Ectodermal cell (in vitro differentiated cells): ENCODE measurements around the gene PIP5K1C.

Experiments used
- H3K27ac ChIP-seq: 2 replicates; pipeline ENCODE4 v1.7.0; 2013; ENCODE audit warnings: mild to moderate bottlenecking, low read depth, low read length; ENCODE audit not compliant: insufficient read depth, poor library complexity, severe bottlenecking
- H3K27me3 ChIP-seq: 2 replicates; pipeline ENCODE4 v1.7.0; 2013; ENCODE audit warnings: mild to moderate bottlenecking, low read length; ENCODE audit not compliant: insufficient read depth, control insufficient read depth, poor library complexity, severe bottlenecking
- H3K36me3 ChIP-seq: one replicate; pipeline ENCODE4 v1.7.0; 2013; ENCODE audit warnings: low read length; ENCODE audit not compliant: control insufficient read depth, insufficient read depth
- H3K4me1 ChIP-seq: one replicate; pipeline ENCODE4 v1.7.0; 2013; ENCODE audit warnings: low read length; ENCODE audit not compliant: control insufficient read depth, insufficient read depth
- H3K4me3 ChIP-seq: 2 replicates; pipeline ENCODE4 v1.7.0; 2013; ENCODE audit warnings: low read depth, low read length, control low read depth; ENCODE audit not compliant: insufficient read depth
- H3K9me3 ChIP-seq: 2 replicates; pipeline ENCODE4 v1.7.0; 2013; ENCODE audit warnings: mild to moderate bottlenecking, low read length, moderate library complexity; ENCODE audit not compliant: control insufficient read depth
- WGBS, 2 experiments: methylation state at CpG; one replicate each; pipeline ENCODE4 v1.1.7; 2013; ENCODE audit warnings: missing lambda C conversion rate in 2 of 2; 5-methylcytosine and 5-hydroxymethylcytosine counted together

The PIP5K1C gene

DNA sequence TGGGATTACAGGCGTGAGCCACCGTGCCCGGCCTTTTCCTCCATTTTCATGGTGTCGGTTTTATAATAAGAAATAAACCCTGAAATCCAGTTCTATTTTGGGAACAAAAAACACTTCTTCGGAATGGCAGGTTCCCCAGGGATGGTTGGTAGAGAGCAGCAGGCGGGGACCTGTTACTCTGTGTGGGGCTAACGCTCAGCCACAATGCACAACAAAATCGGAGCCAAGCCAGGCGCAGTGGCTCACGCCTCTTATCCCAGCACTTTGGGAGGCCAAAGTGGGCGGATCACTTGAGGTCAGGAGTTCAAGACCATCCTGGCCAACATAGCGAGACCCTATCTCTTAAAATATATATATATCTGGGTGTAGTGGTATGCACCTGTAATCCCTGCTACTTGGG lies 99.2 kb downstream of the PIP5K1C start:
- Histone ChIP-seq H3K36me3 (no peaks in the 10 kb centered on the region), H3K27me3 (peaks cover 13% of the 10 kb centered on the region), H3K27ac (no peak overlapping the region), H3K4me1 (no peaks in the 10 kb centered on the region), H3K4me3 (no peak overlapping the region), H3K9me3 (no peaks in the 10 kb centered on the region)
- WGBS, 2 experiments = 89 to 93% methylated on average over 12 of the region's 12 CpGs

DNA sequence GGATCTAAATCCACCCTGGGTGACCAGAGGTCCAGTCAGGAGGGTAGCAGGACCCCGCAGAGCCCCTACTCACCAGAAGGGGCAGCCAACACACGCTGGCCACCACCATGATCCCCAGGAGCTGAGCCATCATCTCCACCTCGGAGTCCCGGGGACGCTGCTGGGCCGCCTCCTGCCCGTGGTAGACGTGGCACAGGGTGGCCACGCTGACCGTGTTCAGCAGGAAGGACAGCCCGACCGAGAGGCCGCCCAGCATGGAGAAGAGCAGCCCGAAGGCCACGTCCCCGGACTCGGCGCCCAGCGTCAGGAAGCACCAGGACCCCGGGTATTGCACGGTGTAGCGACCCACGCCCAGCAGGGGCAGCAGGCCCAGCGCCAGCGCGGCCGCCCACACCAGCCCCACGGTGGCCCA lies 100.5 kb downstream of the PIP5K1C start:
- H3K27ac ChIP-seq = no peak overlapping the region
- no peaks in the 10 kb centered on the region for H3K36me3 ChIP-seq
- H3K4me1 ChIP-seq = no peaks in the 10 kb centered on the region
- WGBS, 2 experiments = 89 to 91% methylated on average over 28 of the region's 28 CpGs
- no peak overlapping the region for H3K4me3 ChIP-seq
- no peaks in the 10 kb centered on the region for H3K9me3 ChIP-seq
- peaks cover under 1% of the 10 kb centered on the region for H3K27me3 ChIP-seq

DNA sequence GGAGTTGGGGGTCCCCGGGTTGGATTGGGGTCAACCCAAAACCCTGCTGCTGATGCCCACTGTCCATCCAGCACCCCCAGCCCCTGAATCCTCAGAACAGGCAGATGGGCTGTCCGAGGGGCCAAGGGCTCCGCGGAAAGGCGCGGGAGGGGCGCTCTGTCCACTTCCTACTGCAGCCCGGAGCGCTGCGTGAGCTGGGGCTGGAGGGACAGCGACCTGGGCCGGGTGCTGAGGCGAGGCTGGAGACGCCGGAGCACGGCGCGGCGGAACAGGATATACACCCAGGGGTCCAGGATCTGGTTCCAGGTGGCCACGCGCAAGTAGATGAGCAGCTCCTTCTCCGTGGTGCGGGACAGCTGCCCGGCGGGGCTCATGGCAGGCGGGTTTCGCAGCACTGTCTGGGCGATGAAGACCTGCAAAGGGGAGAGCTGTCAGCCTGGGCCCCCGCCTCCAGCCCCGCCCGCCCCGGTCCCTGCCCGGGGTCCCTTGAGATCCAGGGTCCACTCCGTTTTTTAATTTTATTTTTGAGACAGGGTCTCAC lies 104.7 kb downstream of the PIP5K1C start:
- Histone ChIP-seq H3K27ac (no peak overlapping the region), H3K36me3 (no peaks in the 10 kb centered on the region), H3K27me3 (peaks cover 7% of the 10 kb centered on the region), H3K4me3 (no peak overlapping the region), H3K4me1 (no peaks in the 10 kb centered on the region), H3K9me3 (no peaks in the 10 kb centered on the region)
- WGBS, 2 experiments = 90% methylated on average over 34 of the region's 34 CpGs

DNA sequence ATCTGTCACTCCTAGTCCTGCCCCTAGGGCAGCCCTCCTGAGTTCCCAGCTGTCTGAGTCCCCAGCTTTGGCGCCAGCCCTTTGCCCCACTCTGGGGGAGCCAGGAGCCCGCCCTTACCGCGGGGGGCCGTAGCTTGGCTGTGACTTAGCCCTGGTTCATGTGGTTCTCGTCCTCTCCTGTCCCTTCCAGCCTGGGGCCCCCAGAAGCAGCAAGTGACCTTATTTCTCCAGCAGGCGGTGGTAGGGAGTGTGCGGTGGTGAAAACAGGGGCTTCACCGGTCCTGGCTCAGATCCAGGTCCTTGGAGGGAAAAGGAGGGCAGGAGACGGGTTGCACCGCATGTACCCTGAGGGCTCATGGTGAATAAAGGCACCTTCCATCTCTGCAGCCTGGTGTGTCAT lies 107.1 kb downstream of the PIP5K1C start:
- Histone ChIP-seq H3K27me3 (peaks cover 7% of the 10 kb centered on the region), H3K9me3 (no peaks in the 10 kb centered on the region), H3K36me3 (no peaks in the 10 kb centered on the region), H3K4me1 (no peaks in the 10 kb centered on the region), H3K27ac (no peak overlapping the region), H3K4me3 (no peak overlapping the region)
- 35 to 37% methylated on average over 11 of the region's 11 CpGs for WGBS, 2 experiments

DNA sequence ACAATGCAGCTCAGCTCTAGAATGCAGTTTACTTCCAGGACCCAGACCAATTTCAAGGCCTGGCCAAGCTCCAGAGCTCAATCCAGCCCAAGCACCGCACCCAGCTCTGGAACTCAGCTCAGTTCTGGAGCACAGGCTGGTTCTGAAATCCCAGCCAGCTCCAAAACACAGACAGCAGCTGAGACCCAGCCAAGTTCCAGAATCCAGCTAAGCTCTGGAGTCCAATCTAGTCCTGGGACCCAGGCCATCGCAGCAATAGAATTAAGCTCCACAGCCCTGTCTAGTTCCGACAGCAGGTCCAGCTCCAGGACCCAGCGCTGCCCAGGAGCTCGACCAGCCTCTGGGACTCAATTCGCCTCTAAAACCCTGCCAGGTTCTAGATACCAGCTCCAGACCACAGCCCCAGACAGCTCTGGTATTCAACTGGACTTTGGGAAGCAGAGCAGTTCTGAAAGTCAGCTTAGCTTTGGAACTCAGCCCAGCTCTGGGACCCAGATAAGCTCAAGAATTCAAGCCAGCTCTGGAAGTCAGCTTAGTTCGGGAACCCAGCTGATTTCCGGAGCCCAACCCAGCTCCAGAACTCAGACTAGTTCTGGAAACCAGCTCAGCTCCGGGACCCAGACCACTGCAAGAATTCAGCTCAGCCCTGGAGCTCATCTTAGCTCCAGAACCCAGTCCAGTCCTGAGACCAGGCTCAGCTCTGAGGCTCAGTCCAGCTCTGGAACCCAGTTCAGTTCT lies 108.2 kb downstream of the PIP5K1C start:
- WGBS, 2 experiments = 86 to 89% methylated on average over 9 of the region's 9 CpGs

DNA sequence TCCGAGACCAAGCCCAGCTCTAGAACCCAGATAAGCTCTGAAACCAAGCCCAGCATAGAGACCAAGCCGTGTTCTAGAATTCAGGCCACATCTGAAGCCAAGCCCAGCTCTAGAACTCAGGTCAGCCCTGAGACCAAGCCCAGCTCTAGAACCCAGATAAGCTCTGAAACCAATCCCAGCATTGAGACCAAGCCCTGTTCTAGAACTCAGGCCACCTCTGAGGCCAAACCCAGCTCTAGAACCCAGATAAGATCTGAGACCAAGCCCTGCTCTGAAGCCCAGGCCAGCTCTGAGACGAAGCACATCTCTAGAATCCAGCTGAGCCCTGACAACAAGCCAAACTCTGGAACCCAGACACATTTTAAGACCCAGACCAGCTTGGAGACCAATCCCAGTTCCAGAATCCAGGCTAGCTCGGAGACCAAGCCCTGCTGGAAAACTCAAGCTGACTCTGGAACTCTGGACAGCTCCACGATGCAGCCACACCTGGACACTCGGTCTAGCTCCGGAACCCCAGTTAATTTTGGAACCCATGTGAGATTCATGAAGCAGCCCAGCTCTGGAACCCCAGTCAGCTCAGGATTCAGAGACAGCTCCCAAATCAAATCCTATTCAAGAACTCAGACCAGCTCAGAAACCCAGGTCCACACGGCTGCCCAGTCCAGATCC lies 109.1 kb downstream of the PIP5K1C start:
- peaks cover 18% of the 10 kb centered on the region for H3K27me3 ChIP-seq
- no peak overlapping the region for H3K4me3 ChIP-seq
- H3K27ac ChIP-seq = no peak overlapping the region
- H3K9me3 ChIP-seq = no peaks in the 10 kb centered on the region
- 87 to 91% methylated on average over 8 of the region's 8 CpGs for WGBS, 2 experiments
- no peaks in the 10 kb centered on the region for H3K4me1 ChIP-seq
- H3K36me3 ChIP-seq = no peaks in the 10 kb centered on the region

More for the DNA sequence above, 108.2 kb downstream of the PIP5K1C start:
- no peaks in the 10 kb centered on the region for H3K9me3 ChIP-seq
- peaks cover 9% of the 10 kb centered on the region for H3K27me3 ChIP-seq
- no peak overlapping the region for H3K27ac ChIP-seq
- H3K4me1 ChIP-seq = no peaks in the 10 kb centered on the region
- H3K36me3 ChIP-seq = no peaks in the 10 kb centered on the region
- H3K4me3 ChIP-seq = no peak overlapping the region

- Histone ChIP-seq H3K27ac (no peak overlapping the region), H3K27me3 (peaks cover 30% of the 10 kb centered on the region), H3K4me1 (no peaks in the 10 kb centered on the region), H3K9me3 (no peaks in the 10 kb centered on the region), H3K4me3 (no peak overlapping the region), H3K36me3 (no peaks in the 10 kb centered on the region)
- 94% methylated on average over 22 of the region's 22 CpGs for WGBS, 2 experiments
Observed at GRCh38 chr19:3589949-3590348, 110.3 kb downstream of the PIP5K1C start.

- 84 to 87% methylated on average over 11 of the region's 11 CpGs for WGBS, 2 experiments
- no peaks in the 10 kb centered on the region for H3K9me3 ChIP-seq
- H3K4me3 ChIP-seq = no peak overlapping the region
- H3K36me3 ChIP-seq = no peaks in the 10 kb centered on the region
- no peaks in the 10 kb centered on the region for H3K4me1 ChIP-seq
- no peak overlapping the region for H3K27ac ChIP-seq
- H3K27me3 ChIP-seq = peaks cover 35% of the 10 kb centered on the region
Observed at GRCh38 chr19:3589439-3589838, 110.8 kb downstream of the PIP5K1C start.

GRCh38 chr19:3586707-3587346 lies 113.4 kb downstream of the PIP5K1C start:
- H3K36me3 ChIP-seq = no peaks in the 10 kb centered on the region
- H3K4me3 ChIP-seq = no peak overlapping the region
- no peaks in the 10 kb centered on the region for H3K9me3 ChIP-seq
- no peak overlapping the region for H3K27ac ChIP-seq
- H3K4me1 ChIP-seq = no peaks in the 10 kb centered on the region
- 74 to 75% methylated on average over 31 of the region's 31 CpGs for WGBS, 2 experiments
- peaks cover 44% of the 10 kb centered on the region for H3K27me3 ChIP-seq

GRCh38 chr19:3586127-3586626 lies 114.1 kb downstream of the PIP5K1C start:
- H3K36me3 ChIP-seq = no peaks in the 10 kb centered on the region
- no peaks in the 10 kb centered on the region for H3K4me1 ChIP-seq
- no peak overlapping the region for H3K4me3 ChIP-seq
- peaks cover 47% of the 10 kb centered on the region for H3K27me3 ChIP-seq
- WGBS, 2 experiments = 32 to 36% methylated on average over 16 of the region's 16 CpGs
- no peaks in the 10 kb centered on the region for H3K9me3 ChIP-seq
- H3K27ac ChIP-seq = no peak overlapping the region
